ENCODE results near the gene FOXQ1.

The FOXQ1 gene

DNA sequence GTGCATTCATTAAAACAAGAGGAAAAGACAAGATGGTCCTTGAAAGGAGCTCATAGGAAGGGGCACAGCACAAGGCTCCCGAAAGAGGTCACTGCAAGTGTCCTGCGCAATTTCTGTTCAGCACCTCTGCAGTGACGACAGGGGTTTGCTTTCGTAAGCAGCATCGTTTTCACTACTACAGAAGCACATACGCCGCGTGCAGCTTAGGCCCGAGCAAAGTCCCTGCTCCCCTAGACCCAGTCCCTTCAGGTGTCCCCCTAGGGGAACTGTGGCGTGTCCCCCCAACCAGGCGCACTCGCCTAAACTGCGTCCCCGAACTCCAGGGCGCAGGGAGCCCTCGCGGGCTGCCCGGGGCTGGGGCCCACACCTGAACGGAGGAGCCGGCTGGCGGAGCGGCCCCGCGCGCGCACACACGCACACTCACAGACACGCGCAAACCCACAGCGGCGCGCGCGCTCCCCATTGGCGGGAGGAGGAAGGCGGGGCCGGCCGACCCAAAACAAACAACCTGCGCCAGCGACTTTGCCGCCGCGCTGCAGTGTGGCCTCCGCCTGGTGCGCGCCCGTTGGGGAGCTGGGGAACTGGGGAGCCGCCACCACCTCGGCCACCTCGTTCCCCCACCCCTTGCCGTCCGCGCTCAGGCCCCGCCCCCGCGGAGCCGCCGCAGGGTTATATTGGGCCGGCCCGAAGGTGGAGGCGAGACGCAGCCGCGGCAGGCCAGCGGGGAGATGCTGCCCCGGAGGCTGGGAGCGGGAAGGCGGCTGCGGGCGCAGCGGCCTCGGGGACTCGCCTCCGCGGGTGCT is at the start of gene FOXQ1:
FOXQ1 (plus strand) TSS at position 699 of the 803 bp plus-strand sequence. CDS start 607 bp downstream, outside the sequence.
- no peak for DNase-seq (ENCODE audit: low spot score)

DNA sequence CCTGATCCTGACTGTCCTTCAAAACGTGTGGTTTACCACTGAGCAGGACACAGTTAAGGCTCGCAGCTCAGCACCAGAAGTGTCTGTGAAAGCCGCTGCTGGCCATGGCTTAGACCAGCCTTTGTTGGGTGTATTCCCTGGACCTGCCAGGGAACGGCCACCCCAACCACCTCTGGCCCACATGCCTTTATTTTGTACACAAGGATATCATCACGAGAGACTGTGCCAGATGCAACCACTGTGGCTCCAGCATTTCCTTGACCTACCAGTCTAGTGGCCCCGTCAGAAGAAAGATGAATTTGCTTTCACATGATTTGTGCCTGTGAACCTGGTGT is 49.2 kb upstream of the FOXQ1 start:
- DNase-seq (ENCODE audit: low spot score), result no peak

- no peak for DNase-seq (ENCODE audit: low spot score)
Observed at GRCh38 chr6:1263039-1263849, 48.7 kb upstream of the FOXQ1 start.

- DNase-seq (ENCODE audit: low spot score), result no peak
Observed at GRCh38 chr6:1263850-1264377, 48.0 kb upstream of the FOXQ1 start.

GRCh38 chr6:1264619-1265445 is 47.1 kb upstream of the FOXQ1 start:
- DNase-seq (ENCODE audit: low spot score), result no peak

DNA sequence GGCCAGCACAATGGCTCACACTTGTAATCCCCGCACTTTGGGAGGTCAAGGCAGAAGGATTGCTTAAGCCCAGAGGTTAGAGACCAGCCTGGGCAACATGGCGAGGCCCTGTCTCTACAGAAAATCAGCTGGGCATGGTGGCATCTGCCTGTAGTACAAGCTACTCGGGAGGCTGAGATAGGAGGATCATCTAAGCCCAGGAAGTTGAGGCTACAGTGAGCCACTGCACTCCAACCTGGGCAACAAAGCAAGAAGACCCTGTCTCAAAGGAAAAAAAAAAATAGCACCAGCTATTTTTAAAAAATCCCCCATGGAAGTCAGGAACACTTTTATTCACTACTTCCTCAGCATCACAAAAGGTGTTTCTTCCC is 45.2 kb upstream of the FOXQ1 start:
- no peak for DNase-seq (ENCODE audit: low spot score)

DNA sequence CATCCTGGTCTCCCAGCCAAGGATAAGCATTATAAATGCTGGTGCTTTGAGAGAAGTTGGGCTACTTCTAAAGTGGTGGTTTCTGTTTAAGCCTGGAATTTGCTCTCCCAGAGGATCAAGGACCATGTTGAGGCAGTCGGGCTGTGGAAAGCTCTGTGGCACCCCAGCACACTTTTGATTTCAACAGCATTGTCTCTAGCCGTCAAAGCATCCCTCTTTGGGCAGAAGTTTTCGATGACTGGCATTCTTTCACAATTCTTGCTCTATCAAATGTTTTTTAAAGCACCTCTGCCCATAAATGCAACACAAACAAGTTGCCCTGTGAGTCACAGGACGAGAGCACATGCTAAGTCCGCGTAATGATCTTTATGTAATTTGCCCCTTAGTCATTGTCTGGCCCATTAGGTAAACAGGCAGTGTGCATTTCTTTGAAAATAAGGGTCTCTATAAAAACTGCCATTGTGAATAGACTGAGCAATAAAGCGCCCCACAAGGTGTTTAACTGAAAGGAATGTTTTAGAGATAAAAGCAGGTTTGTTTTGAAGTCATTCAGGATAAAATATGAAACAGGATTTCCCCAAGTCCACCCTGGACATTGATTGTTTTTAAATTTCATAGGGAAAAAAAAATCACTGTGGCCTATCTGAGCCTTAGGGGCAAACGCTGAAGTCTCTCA is 44.7 kb upstream of the FOXQ1 start:
- no peak for DNase-seq (ENCODE audit: low spot score)

DNA sequence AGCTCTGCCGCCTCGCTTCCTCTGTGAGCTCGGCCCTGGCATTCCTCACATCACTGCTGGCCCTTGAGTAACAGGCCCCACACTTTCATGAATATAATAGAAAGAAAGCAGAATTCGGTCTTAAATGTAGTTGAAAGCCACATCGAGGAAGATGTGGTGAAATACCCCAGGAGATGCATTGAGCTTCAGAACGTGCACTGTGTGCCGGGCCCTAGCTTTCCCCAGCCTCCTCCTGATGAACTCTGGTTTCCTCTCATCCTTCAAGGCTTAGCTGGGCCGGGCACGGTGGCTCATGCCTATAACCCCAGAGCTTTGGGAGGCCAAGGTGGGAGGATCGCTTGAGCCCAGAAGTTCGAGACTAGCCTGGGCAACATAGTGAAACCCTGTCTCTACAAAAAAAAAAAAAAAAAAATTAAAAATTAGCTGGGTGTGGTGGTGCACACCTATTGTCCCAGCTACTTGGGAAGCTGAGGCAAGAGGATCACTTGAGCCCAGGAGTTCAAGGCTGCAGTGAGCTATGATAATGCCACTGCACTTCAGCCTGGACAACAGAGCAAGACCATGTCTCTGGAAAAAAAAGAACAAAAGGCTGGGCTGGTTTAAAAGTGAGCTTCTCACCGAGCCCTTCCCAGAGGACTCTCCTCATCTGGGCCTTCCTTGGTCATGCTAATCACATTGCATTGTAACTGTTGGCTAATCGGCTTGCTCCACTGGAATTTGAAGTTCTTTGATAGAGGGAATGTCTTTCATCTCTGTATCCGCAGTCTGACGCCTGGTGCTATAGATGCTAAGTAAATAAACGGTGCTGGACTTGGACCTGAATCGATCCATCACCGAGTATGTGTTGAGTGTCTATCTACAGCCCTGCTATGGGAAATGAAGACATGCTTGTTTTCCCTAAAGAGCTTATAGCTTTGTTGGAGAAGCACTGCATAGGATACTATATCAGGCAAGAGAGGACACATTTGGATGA is 43.8 kb upstream of the FOXQ1 start:
- no peak for DNase-seq (ENCODE audit: low spot score)

GRCh38 chr6:1271071-1271763 is 40.7 kb upstream of the FOXQ1 start:
- no peak for DNase-seq (ENCODE audit: low spot score)

GRCh38 chr6:1278061-1278720 is 33.7 kb upstream of the FOXQ1 start:
- DNase-seq (ENCODE audit: low spot score), result no peak

DNA sequence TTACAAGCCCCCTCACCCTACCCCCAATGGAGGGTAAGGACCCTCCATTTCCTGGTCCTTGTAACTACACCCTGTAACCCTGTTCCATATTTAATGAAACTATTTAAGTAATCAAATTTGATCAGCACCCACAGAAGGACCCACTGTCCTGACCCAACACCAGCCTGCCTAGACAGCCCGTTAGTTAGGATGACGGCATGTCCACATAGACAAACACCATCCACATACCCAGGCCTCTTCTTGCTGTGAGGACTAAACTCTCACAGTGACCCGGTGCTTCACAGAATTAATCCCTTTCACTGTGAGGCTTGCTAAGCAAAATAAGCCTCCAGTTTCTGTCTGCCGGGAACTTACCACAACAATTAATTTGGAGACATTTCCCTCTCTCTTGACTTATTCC is 32.8 kb upstream of the FOXQ1 start:
- no peak for DNase-seq (ENCODE audit: low spot score)

- no peak for DNase-seq (ENCODE audit: low spot score)
Observed at GRCh38 chr6:1280666-1281300, 31.1 kb upstream of the FOXQ1 start.

DNA sequence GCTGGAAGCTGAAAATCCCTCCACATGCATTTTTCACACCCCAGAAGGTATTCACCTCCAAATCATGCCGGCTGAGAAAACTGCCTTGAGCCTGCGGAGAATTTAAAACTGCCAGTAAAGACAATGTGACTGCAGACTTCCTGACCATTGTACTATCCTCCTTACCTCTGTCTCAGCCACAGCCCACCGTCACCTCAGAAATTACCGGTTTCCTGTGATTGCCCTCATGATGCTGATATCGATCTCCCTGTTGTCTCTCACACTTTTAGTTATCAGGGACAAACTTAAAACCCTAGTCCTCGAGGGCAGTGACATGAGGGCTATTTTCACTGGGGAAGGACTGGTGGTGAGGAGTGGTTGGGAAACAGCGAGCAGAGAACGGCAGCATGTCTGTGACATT is 30.2 kb upstream of the FOXQ1 start:
- DNase-seq (ENCODE audit: low spot score), result no peak

DNA sequence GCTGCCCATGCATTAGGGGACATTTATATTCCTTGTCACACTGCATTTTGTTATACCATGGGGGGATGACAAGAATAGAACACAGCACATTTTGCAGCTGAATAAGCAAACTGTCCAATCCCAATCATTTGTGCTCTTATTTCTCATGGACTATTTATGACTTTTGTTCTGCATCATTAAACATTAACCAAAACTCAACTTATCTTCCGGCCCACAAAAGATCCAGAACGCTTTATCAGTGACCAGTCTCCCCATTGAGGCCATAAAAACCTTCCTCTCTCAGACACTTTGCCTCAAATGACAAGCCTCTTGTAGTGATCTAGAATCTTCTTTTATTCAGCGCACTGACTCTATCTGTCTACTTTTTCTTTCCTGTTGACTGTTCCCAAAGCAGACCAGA is 28.4 kb upstream of the FOXQ1 start:
- no peak for DNase-seq (ENCODE audit: low spot score)

- DNase-seq (ENCODE audit: low spot score), result no peak
Observed at GRCh38 chr6:1285556-1285955, 26.3 kb upstream of the FOXQ1 start.

- DNase-seq (ENCODE audit: low spot score), result no peak
Observed at GRCh38 chr6:1285956-1286355, 25.9 kb upstream of the FOXQ1 start.

- DNase-seq (ENCODE audit: low spot score), result no peak
Observed at GRCh38 chr6:1287103-1287591, 24.8 kb upstream of the FOXQ1 start.

DNA sequence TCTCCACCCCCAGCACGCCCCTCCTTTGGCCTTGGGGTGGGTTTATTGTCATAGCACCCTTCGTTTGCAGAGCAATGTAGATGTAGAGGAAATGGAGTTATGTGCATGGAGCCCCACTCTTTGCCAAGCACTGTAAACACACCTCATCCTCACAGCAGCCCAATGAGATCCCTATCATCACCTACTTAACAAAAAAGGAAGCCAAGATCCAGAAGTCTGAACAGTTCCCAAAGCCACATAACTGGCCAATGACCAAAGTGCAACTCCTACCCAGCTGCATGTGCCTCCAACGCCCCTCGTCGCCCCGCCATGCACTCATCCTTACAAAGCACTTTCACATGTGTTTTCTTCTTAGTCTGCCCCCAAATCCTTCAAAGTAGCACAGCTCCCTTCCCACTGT is 21.8 kb upstream of the FOXQ1 start:
- DNase-seq (ENCODE audit: low spot score), result no peak

GRCh38 chr6:1290805-1291204 is 21.1 kb upstream of the FOXQ1 start:
- DNase-seq (ENCODE audit: low spot score), result no peak

Measured in globus pallidus (tissue), 1 donor.